PFSK-1 (cell line): ENCODE measurements around the gene RASL11A.
A peak's percentile ranks its signal among the peaks of the same experiment; 100 is the strongest.

Experiments
- FOXP2 ChIP-seq: optimal IDR thresholded peaks from 2 replicates; pipeline ENCODE3; 2011; ENCODE audit warnings: borderline replicate concordance, control low read depth, inconsistent platforms; ENCODE audit not compliant: insufficient read depth; ENCODE audit errors: extremely low read length, extremely low read depth
- POLR2AphosphoS5 ChIP-seq: IDR thresholded peaks from 2 replicates; pipeline ENCODE4 v1.6.1; 2012; ENCODE audit warnings: low read depth, mild to moderate bottlenecking, control low read depth, low read length, moderate library complexity
- REST ChIP-seq, 2 experiments: IDR thresholded peaks; 2 replicates each; pipeline versions ENCODE4 v1.6.1 to v1.8.0; 2011 to 2012; ENCODE audit warnings: low read depth in 2 of 2, low read length in 2 of 2, control low read depth in 1 of 2, inconsistent platforms in 1 of 2, mild to moderate bottlenecking in 1 of 2, moderate library complexity in 1 of 2; ENCODE audit not compliant: insufficient read depth in 1 of 2
- SIN3A ChIP-seq: IDR thresholded peaks from 2 replicates; pipeline ENCODE4 v1.6.1; 2012; ENCODE audit warnings: mild to moderate bottlenecking, low read length, moderate library complexity, borderline replicate concordance; ENCODE audit not compliant: insufficient read depth

GRCh38 chr13:27257648-27258253, 12.9 kb upstream of the RASL11A start:
- peak; percentile 76; the same call in 1 of the 2 replicates for TF ChIP-seq POLR2AphosphoS5
- TF ChIP-seq REST (IDR thresholded peaks at IDR 0.05; ENCODE audit: insufficient read depth in 1 of 2, low read depth in 2 of 2, low read length in 2 of 2): no peak
- no peak; the same call in 1 of the 2 replicates for TF ChIP-seq SIN3A
- no peak for TF ChIP-seq FOXP2
